Activated CD4-positive, alpha-beta T cell treated with anti-CD3 and anti-CD28 coated beads, Interleukin-2, Interleukin-6, amounts not matched to agents 100 ng/mL and 50 ng/mL, durations not matched to agents 16 hours and 8 hours (primary cell): ENCODE measurements around the gene EIF4G2.
A peak's percentile ranks its signal among the peaks of the same experiment; 100 is the strongest.

Source experiments
- DNase-seq: peaks from one replicate; pipeline ENCODE4 v3.0.0-alpha.2; 2020

The EIF4G2 gene

GRCh38 chr11:10807493-10808234 is 1.1 kb downstream of the EIF4G2 start:
- peak; percentile 55 for DNase-seq

- DNase-seq: no peak
These were observed 2.5 kb downstream of the EIF4G2 start for GRCh38 chr11:10806206-10806605.

- DNase-seq: no peak
These were observed 3.0 kb downstream of the EIF4G2 start for GRCh38 chr11:10805741-10806140.

GRCh38 chr11:10803676-10804075 is 5.0 kb downstream of the EIF4G2 start:
- DNase-seq: no peak

GRCh38 chr11:10800292-10800691 is 8.4 kb downstream of the EIF4G2 start:
- DNase-seq: no peak

- no peak for DNase-seq
These were observed 10.3 kb downstream of the EIF4G2 start for GRCh38 chr11:10798330-10798928.

GRCh38 chr11:10797531-10797930 is 11.2 kb downstream of the EIF4G2 start:
- no peak for DNase-seq

- DNase-seq: no peak
These were observed 11.7 kb downstream of the EIF4G2 start for GRCh38 chr11:10797001-10797400.

- DNase-seq: no peak
These were observed 12.5 kb downstream of the EIF4G2 start for GRCh38 chr11:10796191-10796590.

GRCh38 chr11:10793470-10794255 is 15.1 kb downstream of the EIF4G2 start:
- DNase-seq: no peak

GRCh38 chr11:10792385-10793068 is 16.2 kb downstream of the EIF4G2 start:
- DNase-seq: peak; percentile 91

- no peak for DNase-seq
These were observed 22.3 kb downstream of the EIF4G2 start for GRCh38 chr11:10786451-10786850.

- no peak for DNase-seq
These were observed 23.6 kb downstream of the EIF4G2 start for GRCh38 chr11:10785146-10785474.

- DNase-seq: no peak
These were observed 24.2 kb downstream of the EIF4G2 start for GRCh38 chr11:10784232-10785145.

- DNase-seq: no peak
These were observed 28.7 kb downstream of the EIF4G2 start for GRCh38 chr11:10780040-10780439.

GRCh38 chr11:10779086-10779485 is 29.6 kb downstream of the EIF4G2 start:
- no peak for DNase-seq

- peak; percentile 24 for DNase-seq
These were observed 30.3 kb downstream of the EIF4G2 start for GRCh38 chr11:10778217-10778970.

GRCh38 chr11:10777806-10778205 is 30.9 kb downstream of the EIF4G2 start:
- DNase-seq: no peak

- no peak for DNase-seq
These were observed 31.3 kb downstream of the EIF4G2 start for GRCh38 chr11:10777393-10777793.

- DNase-seq: no peak
These were observed 33.9 kb downstream of the EIF4G2 start for GRCh38 chr11:10774811-10775210.

- no peak for DNase-seq
These were observed 37.3 kb downstream of the EIF4G2 start for GRCh38 chr11:10771457-10771856.
